ENCODE results near the gene NRDC. TPM values are rescaled to one million over a fixed set of nuclear protein-coding genes. Genes with fewer than 3 reads are reported as not detected.

Gene NRDC
- total and polyA plus RNA-seq, 2 of the 8 experiments (the other 6 are each of a cell fraction or from before 2014, with no cell fraction given), result 70.2 to 182 TPM

DNA sequence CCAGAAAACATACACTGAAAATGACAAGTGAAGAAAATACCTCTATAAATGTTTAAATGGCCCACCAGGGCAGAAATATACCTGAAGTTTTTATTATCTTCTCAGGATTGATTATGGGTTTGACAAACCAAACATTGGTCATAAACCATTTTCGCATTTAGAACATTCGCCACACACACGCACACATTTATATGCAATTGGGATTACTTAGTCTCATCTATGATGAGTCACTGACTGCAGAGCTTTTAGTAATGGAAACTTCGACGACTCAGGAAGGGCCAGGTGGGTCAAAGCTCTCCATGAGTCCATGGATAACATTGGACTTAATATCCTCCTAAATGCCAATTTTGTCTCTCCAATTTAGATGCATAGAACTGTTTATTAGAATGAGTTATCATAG lies 16.9 kb downstream of the NRDC start:
- no peak overlapping the region for H3K18ac ChIP-seq (ENCODE audit: extremely low read depth, low read length)
- no peaks in the 10 kb centered on the region for H3K27me3 ChIP-seq (replicated peaks in 1 of 4; ENCODE audit: control insufficient read depth in 3 of 4, extremely low read depth in 1 of 4, insufficient read depth in 3 of 4, low read length in 3 of 4)
- FAIRE-seq (no peak), DNase-seq (ENCODE audit: low read depth in 1 of 2, low spot score in 2 of 2) (no peak)
- H2BK5ac ChIP-seq (ENCODE audit: low read depth, low read length), result no peak overlapping the region
- no peak overlapping the region for H2BK120ac ChIP-seq (replicated peaks; ENCODE audit: low read depth, low read length)
- no peak overlapping the region for H4K5ac ChIP-seq (ENCODE audit: insufficient read length, low read depth, low read length)
- no peaks in the 10 kb centered on the region for H3K23me2 ChIP-seq (ENCODE audit: low read depth, low read length)
- H3K4ac ChIP-seq (replicated peaks; ENCODE audit: insufficient read length, low read depth, low read length), result no peak overlapping the region
- ChIA-PET CTCF (ENCODE audit: partially characterized antibody) (interaction anchor here (1.2 kb wide), 1 partner anchor 16 kb away, joined by 4 read pairs; no protein-coding TSS in a partner anchor), POLR2A (ENCODE audit: partially characterized antibody) (interaction anchor here (0.6 to 2.3 kb wide), 3 partner anchors 10 to 17 kb away, joined by 3 to 10 read pairs (median 9); partner anchors contain the start of gene NRDC)
- H3K27ac ChIP-seq (ENCODE audit: low read depth, low read length), result no peak overlapping the region
- H2AFZ ChIP-seq (ENCODE audit: low read length), result no peak overlapping the region
- no peak overlapping the region for H3K4me3 ChIP-seq (ENCODE audit: extremely low read depth in 1 of 4, insufficient read depth in 2 of 4, low read depth in 3 of 4, low read length in 4 of 4)
- no peak overlapping the region for H2BK20ac ChIP-seq (ENCODE audit: low read length)
- no peak overlapping the region for H2BK15ac ChIP-seq (ENCODE audit: low read length)
- H3K9ac ChIP-seq (replicated peaks in 1 of 4; ENCODE audit: extremely low read depth in 1 of 4, low read depth in 3 of 4, low read length in 3 of 4), result no peak overlapping the region
- H3K23ac ChIP-seq (ENCODE audit: insufficient read length), result no peak overlapping the region
- no peaks in the 10 kb centered on the region for H3K36me3 ChIP-seq (ENCODE audit: control insufficient read depth in 2 of 4, insufficient read depth in 4 of 4, low read length in 3 of 4)
- no peak overlapping the region for H3K4me2 ChIP-seq (ENCODE audit: insufficient read depth in 1 of 2, low read depth in 2 of 2, low read length in 2 of 2)
- peaks cover 0 to 9% (median 6%) of the 10 kb centered on the region in 4 experiments; a peak in 4 of 7 replicates for H3K4me1 ChIP-seq (replicated peaks in 1 of 4; ENCODE audit: control insufficient read depth in 3 of 4, insufficient read depth in 4 of 4, low read length in 3 of 4)
- H3K79me2 ChIP-seq (ENCODE audit: control insufficient read depth in 1 of 2, insufficient read depth in 2 of 2, low read length in 2 of 2), result peaks cover 0 to 62% of the 10 kb centered on the region in 2 experiments; a peak in 3 of 4 replicates
- no peak overlapping the region for H3K56ac ChIP-seq (replicated peaks; ENCODE audit: insufficient read length, low read depth, low read length)
- no peak overlapping the region for H2AK5ac ChIP-seq (ENCODE audit: low read depth, low read length)
- no peak overlapping the region for H3K14ac ChIP-seq (ENCODE audit: insufficient read length)
- WGBS, 2 experiments (ENCODE audit: extremely low coverage in 1 of 2, insufficient coverage in 1 of 2, insufficient read length in 1 of 2, insufficient replicate concordance in 2 of 2, low coverage in 1 of 2, low lambda C conversion rate in 2 of 2, missing lambda C conversion rate in 1 of 2), result 88% methylated on average over 5 of the region's 5 CpGs; no CpG with 5 or more reads in 1 of the 2 experiments
- H4K91ac ChIP-seq (replicated peaks; ENCODE audit: insufficient read length, low read length), result no peak overlapping the region
- H4K8ac ChIP-seq (ENCODE audit: extremely low read depth, insufficient read depth, low read length), result no peak overlapping the region
- no peaks in the 10 kb centered on the region for H3K9me3 ChIP-seq (ENCODE audit: insufficient read depth in 2 of 2, low read depth in 1 of 2, low read length in 1 of 2)
- no peaks in the 10 kb centered on the region for H4K20me1 ChIP-seq (replicated peaks in 1 of 2; ENCODE audit: control insufficient read depth in 1 of 2, insufficient read depth in 2 of 2, low read length in 2 of 2)
- no peak overlapping the region for H2BK12ac ChIP-seq (ENCODE audit: low read depth, low read length)
- peaks cover 3% of the 10 kb centered on the region; the same call in 1 of the 2 replicates for H3K79me1 ChIP-seq (ENCODE audit: low read depth, low read length)
- TF ChIP-seq SIX5 (IDR thresholded peaks at IDR 0.05; ENCODE audit: low read depth, low read length) (no peak), RXRA (IDR thresholded peaks at IDR 0.05; ENCODE audit: insufficient read depth, low read depth, low read length) (no peak), EZH2 (IDR thresholded peaks at IDR 0.05; ENCODE audit: low read depth, low read length, severe bottlenecking) (no peak), BRCA1 (IDR thresholded peaks at IDR 0.05; ENCODE audit: low read depth, low read length) (no peak), HDAC6 (IDR thresholded peaks at IDR 0.05; ENCODE audit: low read depth, low read length) (no peak), SIRT6 (IDR thresholded peaks at IDR 0.05; ENCODE audit: low read length) (no peak)

Data from H1 (cell line).